Fibroblast of lung (primary cell): ENCODE measurements around the gene PTPN5. TPM values are rescaled to one million over a fixed set of nuclear protein-coding genes. Genes with fewer than 3 reads are reported as not detected.

Experiments used
- DNase-seq, 2 donors: peaks; one replicate each; pipeline versions ENCODE4 v3.0.0 to v3.0.0-alpha.2; 2010; ENCODE audit warnings: low read depth in 2 of 2
- H2AFZ ChIP-seq: 2 replicates; pipeline ENCODE4 v1.5.1; 2012; ENCODE audit warnings: low read length, control low read depth, inconsistent platforms
- H3K27ac ChIP-seq: 2 replicates; pipeline ENCODE4 v1.5.1; 2011; ENCODE audit warnings: low read length, control low read depth; ENCODE audit not compliant: insufficient read depth
- H3K27me3 ChIP-seq: 2 replicates; pipeline ENCODE4 v1.5.1; 2011; ENCODE audit warnings: mild to moderate bottlenecking, low read length; ENCODE audit not compliant: control insufficient read depth, insufficient read depth
- H3K36me3 ChIP-seq: 2 replicates; pipeline ENCODE4 v1.5.1; 2011; ENCODE audit warnings: low read length; ENCODE audit not compliant: control insufficient read depth, insufficient read depth
- H3K4me1 ChIP-seq: 2 replicates; pipeline ENCODE4 v1.5.1; 2011; ENCODE audit warnings: low read length; ENCODE audit not compliant: control insufficient read depth, insufficient read depth; ENCODE audit errors: extremely low read depth
- H3K4me2 ChIP-seq: 2 replicates; pipeline ENCODE4 v1.5.1; 2011; ENCODE audit warnings: low read length, control low read depth; ENCODE audit not compliant: insufficient read depth; ENCODE audit errors: extremely low read depth
- H3K4me3 ChIP-seq, 4 experiments: fragments of 200-600 bp in 1 of 4; sonication (generic) in 1 of 4; replicated peaks in 1 of 4; 2 replicates each; pipeline ENCODE4 v1.5.1; 2011 to 2016; ENCODE audit warnings: low read length in 4 of 4, low read depth in 3 of 4, mild to moderate bottlenecking in 3 of 4, control low read depth in 2 of 4, inconsistent platforms in 1 of 4, mixed read lengths in 1 of 4; ENCODE audit not compliant: insufficient read depth in 1 of 4; ENCODE audit errors: control extremely low read depth in 1 of 4
- H3K79me2 ChIP-seq: 2 replicates; pipeline ENCODE4 v1.5.1; 2012; ENCODE audit warnings: mild to moderate bottlenecking, low read length, inconsistent platforms; ENCODE audit not compliant: control insufficient read depth, insufficient read depth
- H3K9ac ChIP-seq: 2 replicates; pipeline ENCODE4 v1.5.1; 2011; ENCODE audit warnings: mild to moderate bottlenecking, low read length, control low read depth; ENCODE audit not compliant: insufficient read depth
- H3K9me3 ChIP-seq: 2 replicates; pipeline ENCODE4 v1.5.1; 2012; ENCODE audit warnings: low read depth, low read length; ENCODE audit not compliant: control insufficient read depth, insufficient read depth
- H4K20me1 ChIP-seq: 2 replicates; pipeline ENCODE4 v1.5.1; 2011; ENCODE audit warnings: low read length; ENCODE audit not compliant: control insufficient read depth, insufficient read depth; ENCODE audit errors: extremely low read depth
- EZH2 ChIP-seq: IDR thresholded peaks from 2 replicates; pipeline ENCODE4 v1.5.1; 2012; ENCODE audit warnings: low read length, control low read depth, mild to moderate bottlenecking; ENCODE audit errors: missing control alignments
- polyA plus RNA-seq, 2 donors: library from polyadenylated mRNA; depleted of rRNA in 1 of 2; stranded (reverse) in 1 of 2; unstranded in 1 of 2; fragments of >200 nt; gene quantifications; 2 replicates each; pipeline ENCODE4 v1.2.1, GENCODE V29; 2011 to 2012; ENCODE audit warnings: missing spikeins in 1 of 2
- total RNA-seq: library from RNA; depleted of rRNA; stranded (reverse); fragments of >200 nt; gene quantifications from 2 replicates; pipeline ENCODE4 v1.2.1, GENCODE V29; 2014
- TF ChIP-seq, protein P1 (sequence below), 2 donors: IDR thresholded peaks in 1 of 2; conservative IDR thresholded peaks in 1 of 2; 1 replicate in 1 of 2; 2 replicates in 1 of 2; pipeline ENCODE4 v1.5.1; 2011 to 2012; ENCODE audit warnings: low read length in 2 of 2, control low read depth in 1 of 2, inconsistent platforms in 1 of 2, low read depth in 1 of 2, mild to moderate bottlenecking in 1 of 2

The PTPN5 gene
- total and polyA plus RNA-seq, 2 donors (not counting 1 experiment from before 2014, with no cell fraction given): not detected

- TF ChIP-seq EZH2: no peak
- TF ChIP-seq, protein P1, sequence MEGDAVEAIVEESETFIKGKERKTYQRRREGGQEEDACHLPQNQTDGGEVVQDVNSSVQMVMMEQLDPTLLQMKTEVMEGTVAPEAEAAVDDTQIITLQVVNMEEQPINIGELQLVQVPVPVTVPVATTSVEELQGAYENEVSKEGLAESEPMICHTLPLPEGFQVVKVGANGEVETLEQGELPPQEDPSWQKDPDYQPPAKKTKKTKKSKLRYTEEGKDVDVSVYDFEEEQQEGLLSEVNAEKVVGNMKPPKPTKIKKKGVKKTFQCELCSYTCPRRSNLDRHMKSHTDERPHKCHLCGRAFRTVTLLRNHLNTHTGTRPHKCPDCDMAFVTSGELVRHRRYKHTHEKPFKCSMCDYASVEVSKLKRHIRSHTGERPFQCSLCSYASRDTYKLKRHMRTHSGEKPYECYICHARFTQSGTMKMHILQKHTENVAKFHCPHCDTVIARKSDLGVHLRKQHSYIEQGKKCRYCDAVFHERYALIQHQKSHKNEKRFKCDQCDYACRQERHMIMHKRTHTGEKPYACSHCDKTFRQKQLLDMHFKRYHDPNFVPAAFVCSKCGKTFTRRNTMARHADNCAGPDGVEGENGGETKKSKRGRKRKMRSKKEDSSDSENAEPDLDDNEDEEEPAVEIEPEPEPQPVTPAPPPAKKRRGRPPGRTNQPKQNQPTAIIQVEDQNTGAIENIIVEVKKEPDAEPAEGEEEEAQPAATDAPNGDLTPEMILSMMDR (conservative IDR thresholded peaks at IDR 0.05 in 1 of 2, IDR thresholded peaks at IDR 0.05 in 1 of 2; ENCODE audit: low read depth in 1 of 2, low read length in 2 of 2): no peak
- Histone ChIP-seq H3K27me3 (no peaks in the 10 kb centered on the region), H3K9me3 (no peaks in the 10 kb centered on the region), H4K20me1 (no peaks in the 10 kb centered on the region), H3K9ac (no peak within 1 kb of the TSS), H3K4me2 (no peak within 1 kb of the TSS), H3K4me3 (no peak within 1 kb of the TSS), H3K79me2 (no peaks in the 10 kb centered on the region), H3K36me3 (no peaks in the 10 kb centered on the region), H3K4me1 (peaks cover 3% of the 10 kb centered on the region), H3K27ac (no peak within 1 kb of the TSS), H2AFZ (no peak within 1 kb of the TSS)
- DNase-seq: no peak
These were observed 65.6 kb downstream of the PTPN5 start, which contains the start of gene IGSF22 for GRCh38 chr11:18726040-18726439. TSS of gene IGSF22 (minus strand) at chr11:18726188. CDS start at chr11:18724236, 1,952 bp downstream.

GRCh38 chr11:18723991-18724390 lies 67.6 kb downstream of the PTPN5 start:
- H2AFZ ChIP-seq: no peak overlapping the region
- H3K9me3 ChIP-seq: no peaks in the 10 kb centered on the region
- no peak for DNase-seq
- no peaks in the 10 kb centered on the region for H3K79me2 ChIP-seq
- no peak overlapping the region for H3K9ac ChIP-seq
- no peak overlapping the region for H3K4me3 ChIP-seq
- H4K20me1 ChIP-seq: no peaks in the 10 kb centered on the region
- TF ChIP-seq, protein P1 (conservative IDR thresholded peaks at IDR 0.05 in 1 of 2, IDR thresholded peaks at IDR 0.05 in 1 of 2; ENCODE audit: low read depth in 1 of 2, low read length in 2 of 2): no peak
- no peak for TF ChIP-seq EZH2
- no peak overlapping the region for H3K4me2 ChIP-seq
- H3K27me3 ChIP-seq: no peaks in the 10 kb centered on the region
- peaks cover 3% of the 10 kb centered on the region for H3K4me1 ChIP-seq
- no peak overlapping the region for H3K27ac ChIP-seq
- H3K36me3 ChIP-seq: no peaks in the 10 kb centered on the region

GRCh38 chr11:18722293-18722637 lies 69.3 kb downstream of the PTPN5 start:
- no peak overlapping the region for H3K4me3 ChIP-seq
- TF ChIP-seq, protein P1 (conservative IDR thresholded peaks at IDR 0.05 in 1 of 2, IDR thresholded peaks at IDR 0.05 in 1 of 2; ENCODE audit: low read depth in 1 of 2, low read length in 2 of 2): no peak
- no peak for TF ChIP-seq EZH2
- H3K9ac ChIP-seq: no peak overlapping the region
- no peaks in the 10 kb centered on the region for H3K36me3 ChIP-seq
- H3K4me1 ChIP-seq: peaks cover 3% of the 10 kb centered on the region
- H3K79me2 ChIP-seq: no peaks in the 10 kb centered on the region
- H4K20me1 ChIP-seq: no peaks in the 10 kb centered on the region
- no peaks in the 10 kb centered on the region for H3K9me3 ChIP-seq
- no peak for DNase-seq
- H3K4me2 ChIP-seq: no peak overlapping the region
- no peak overlapping the region for H2AFZ ChIP-seq
- peaks cover 3% of the 10 kb centered on the region for H3K27me3 ChIP-seq
- H3K27ac ChIP-seq: no peak overlapping the region
